Cerebellar nuclear complex (tissue), 1 donor: Measurements from ENCODE around the gene MARK2.
A peak's percentile ranks its signal among the peaks of the same experiment; 100 is the strongest.
"Not testable (repeated sequence)": the region's sequence is repeated elsewhere in the genome, so short reads cannot be mapped to it uniquely, and the experiment has no call there.

Source experiments
- DNase-seq, 2 experiments: peaks; one replicate each; lab custom pipeline; 2025; lab: John Stamatoyannopoulos, UW

Gene MARK2

DNA sequence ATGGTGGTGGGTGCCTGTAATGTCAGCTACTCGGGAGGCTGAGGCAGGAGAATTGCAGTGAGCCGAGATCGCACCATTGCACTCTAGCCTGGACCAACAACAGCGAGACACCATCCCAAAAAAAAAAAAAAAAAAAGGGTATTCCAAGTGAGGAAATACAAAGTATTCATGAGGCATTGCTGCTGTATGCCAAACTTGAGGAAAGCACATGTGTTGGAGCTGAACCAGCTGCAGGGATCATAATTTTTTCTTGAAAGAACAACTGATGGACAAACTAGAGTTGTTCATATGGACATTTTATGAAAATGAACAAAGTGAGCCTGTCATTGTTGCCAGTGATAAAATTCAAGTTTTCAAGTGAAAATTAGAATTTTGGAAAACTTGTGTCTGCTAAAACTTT, 15.8 kb downstream of the MARK2 start:
- no peak for DNase-seq

DNA sequence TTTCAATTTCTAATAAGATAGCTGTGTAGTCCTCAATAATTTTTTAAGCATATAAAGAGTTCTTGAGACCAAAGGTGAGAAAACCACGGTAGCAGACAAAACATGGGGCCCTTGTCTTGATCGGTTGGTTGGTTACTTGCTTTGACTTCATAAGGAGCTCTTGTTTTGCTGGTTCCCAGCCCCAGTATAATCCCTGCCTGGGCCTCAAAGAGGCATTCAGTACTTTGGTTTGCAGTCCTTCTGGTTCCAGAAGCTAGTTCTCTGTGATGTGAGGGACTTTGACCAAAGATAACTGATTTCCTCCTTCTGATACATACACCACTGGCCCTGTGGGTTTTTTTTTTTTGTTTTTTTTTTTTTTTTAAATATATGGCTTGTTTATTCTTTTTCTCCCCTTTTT, 17.1 kb downstream of the MARK2 start:
- no peak for DNase-seq

GRCh38 chr11:63858628-63859550, 20.0 kb downstream of the MARK2 start:
- DNase-seq = no peak

DNA sequence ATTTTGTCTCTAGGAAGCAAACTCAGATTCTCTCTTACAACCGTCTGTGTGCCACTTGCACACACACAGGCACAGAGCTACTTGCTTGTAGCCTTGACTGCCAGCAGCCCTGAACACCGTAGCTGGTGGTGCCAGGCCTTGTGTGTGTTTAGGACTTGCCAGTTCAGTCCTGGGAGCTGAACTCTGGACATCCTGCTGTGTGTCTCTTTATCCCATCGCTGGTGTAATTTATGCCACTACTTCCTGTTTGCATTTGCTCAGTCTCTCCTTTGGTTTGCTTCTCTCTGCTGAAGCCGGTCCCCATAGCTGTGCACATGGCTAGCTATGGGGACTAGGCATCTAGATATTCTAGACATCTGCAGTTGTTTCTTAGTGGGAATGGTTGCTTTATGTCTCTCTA, 24.0 kb downstream of the MARK2 start:
- DNase-seq = no peak

DNA sequence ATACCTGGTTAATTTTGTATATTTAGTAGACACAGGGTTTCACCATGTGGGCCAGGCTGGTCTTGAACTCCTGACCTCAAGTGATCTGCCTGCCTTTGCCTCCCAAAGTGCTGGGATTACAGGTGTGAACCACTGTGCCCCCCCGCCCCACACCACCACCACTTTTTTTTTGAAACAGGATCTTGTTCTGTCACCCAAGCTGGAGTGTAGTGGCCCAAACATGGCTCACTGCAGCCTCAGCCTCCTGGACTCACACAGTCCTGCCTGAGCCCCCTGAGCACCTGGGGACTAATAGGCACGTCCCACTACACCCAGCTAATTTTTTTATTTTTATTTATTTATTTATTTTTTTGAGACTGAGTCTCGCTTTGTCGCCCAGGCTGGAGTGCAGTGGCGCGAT, 24.7 kb downstream of the MARK2 start:
- DNase-seq = not testable (repeated sequence)

- no peak for DNase-seq
Observed at GRCh38 chr11:63866211-63866610, 27.3 kb downstream of the MARK2 start.

- no peak for DNase-seq
Observed at GRCh38 chr11:63867511-63867910, 28.6 kb downstream of the MARK2 start.

DNA sequence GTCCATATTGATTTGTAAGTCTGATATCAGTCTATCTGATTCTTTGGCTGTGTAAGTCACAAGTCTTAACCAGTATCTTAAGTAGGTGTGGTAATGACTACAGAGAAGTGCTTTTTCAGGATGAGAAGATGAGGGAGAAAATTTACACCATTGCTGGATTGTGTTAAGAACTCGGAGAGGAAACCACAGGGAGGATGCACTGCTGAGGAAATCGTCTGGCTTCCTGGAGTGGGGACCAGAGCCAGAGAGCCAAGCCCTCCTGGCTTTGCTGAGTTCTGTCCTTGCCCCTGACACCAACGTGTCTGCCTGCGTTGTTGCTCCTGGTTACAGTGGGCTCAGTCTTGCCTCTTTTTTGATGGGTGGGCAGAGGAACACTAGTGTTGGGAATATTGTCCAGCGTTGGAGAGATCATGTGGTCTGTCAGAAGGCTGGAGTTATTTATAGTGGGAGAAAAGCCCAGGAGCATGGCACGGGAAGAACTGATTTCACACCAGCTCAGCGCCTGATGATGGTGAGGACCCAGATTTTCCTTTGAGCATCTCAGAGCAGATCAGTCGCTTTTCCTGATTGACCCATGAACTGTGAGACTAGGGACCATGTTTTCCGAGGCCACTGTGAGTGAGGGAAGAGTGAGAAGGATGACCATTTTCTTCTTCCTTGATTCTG, 29.6 kb downstream of the MARK2 start:
- DNase-seq = no peak

DNA sequence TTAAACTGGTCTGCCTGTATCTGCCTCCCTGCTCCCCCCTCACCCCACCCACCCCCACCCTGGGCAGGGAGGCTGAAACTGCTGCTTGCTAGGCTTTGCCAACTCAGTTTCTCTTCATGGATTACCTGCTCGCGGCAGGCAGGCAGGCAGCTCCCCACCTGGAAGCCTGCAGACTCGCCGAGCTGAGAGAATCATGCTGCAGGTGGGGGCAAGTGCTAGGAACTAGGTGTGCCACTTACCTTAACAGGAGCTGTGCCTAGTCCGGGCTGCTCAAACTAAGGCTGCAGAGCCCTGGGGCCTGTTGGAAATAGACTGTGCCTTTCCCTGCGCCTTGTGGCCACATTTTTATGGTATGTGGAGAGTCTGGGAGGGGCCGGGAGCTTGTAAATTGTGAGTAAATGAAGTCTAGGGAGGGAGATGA, 30.3 kb downstream of the MARK2 start:
- no peak for DNase-seq

- DNase-seq = no peak
Observed at GRCh38 chr11:63869683-63870082, 30.8 kb downstream of the MARK2 start.

- DNase-seq = no peak
Observed at GRCh38 chr11:63870351-63871140, 31.6 kb downstream of the MARK2 start.

GRCh38 chr11:63871962-63872799, 33.3 kb downstream of the MARK2 start:
- DNase-seq = peak; percentile 43 to 79

DNA sequence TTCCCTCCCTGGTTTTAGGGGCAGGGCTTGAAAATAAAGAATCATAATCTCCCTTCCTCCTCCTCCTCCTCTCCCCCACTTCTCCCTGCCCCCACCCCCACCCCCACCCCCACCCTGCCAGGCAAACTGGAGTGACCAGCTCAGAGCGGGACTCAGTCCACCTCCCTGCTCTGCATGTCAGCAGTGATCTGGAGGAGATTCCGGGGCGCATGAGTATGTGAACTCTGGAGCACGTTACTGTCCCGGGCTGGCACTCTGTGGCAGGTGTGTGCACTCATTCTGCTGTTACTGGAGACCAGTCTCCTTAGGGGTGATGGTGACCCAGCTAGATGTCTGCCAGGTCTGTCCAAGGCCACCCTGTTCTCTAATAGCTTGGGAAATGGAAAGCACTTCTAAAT, 33.9 kb downstream of the MARK2 start:
- no peak for DNase-seq

DNA sequence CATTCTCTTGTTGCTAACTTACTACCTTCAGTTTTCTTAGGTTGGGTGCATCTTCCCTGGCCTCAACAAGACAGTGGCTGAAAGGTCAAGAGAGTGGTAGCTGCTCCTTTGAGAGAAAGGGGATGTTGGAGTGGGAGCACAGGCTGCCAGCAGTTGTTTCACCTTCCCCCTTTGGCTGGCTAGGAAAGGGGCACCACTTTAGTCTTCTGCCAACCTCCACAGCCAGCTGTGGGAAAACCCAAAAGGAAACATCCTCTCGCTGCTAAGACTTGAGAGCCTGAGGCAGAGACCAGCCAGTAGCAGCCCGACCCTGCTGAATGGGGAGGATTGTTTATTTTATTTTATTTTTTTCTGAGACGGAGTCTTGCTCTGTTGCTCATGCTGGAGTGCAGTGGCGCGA, 34.4 kb downstream of the MARK2 start:
- DNase-seq = no peak

- DNase-seq = no peak
Observed at GRCh38 chr11:63874511-63874910, 35.6 kb downstream of the MARK2 start.

GRCh38 chr11:63875506-63876065, 36.7 kb downstream of the MARK2 start:
- DNase-seq = no peak

DNA sequence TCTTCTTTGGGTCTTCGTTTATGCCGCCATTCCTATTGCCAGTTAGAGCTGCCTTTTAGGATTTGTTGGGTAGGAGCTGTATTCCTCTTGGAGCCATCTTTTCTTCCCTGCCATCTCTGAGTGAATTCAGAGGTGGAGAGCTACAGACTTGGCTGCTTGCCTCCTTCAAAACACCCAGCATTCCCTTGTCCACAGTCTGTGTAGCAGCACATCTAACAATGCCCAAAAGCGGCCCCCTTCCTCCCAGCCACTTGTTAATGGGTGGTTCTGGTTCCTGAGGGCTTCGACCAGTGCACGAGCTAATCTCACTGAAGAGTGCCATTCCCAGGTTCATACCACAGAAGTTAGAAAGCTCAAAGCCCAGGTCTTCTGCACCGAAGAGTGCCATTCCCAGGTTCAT, 37.7 kb downstream of the MARK2 start:
- no peak for DNase-seq

- DNase-seq = no peak
Observed at GRCh38 chr11:63877658-63878241, 38.8 kb downstream of the MARK2 start.

DNA sequence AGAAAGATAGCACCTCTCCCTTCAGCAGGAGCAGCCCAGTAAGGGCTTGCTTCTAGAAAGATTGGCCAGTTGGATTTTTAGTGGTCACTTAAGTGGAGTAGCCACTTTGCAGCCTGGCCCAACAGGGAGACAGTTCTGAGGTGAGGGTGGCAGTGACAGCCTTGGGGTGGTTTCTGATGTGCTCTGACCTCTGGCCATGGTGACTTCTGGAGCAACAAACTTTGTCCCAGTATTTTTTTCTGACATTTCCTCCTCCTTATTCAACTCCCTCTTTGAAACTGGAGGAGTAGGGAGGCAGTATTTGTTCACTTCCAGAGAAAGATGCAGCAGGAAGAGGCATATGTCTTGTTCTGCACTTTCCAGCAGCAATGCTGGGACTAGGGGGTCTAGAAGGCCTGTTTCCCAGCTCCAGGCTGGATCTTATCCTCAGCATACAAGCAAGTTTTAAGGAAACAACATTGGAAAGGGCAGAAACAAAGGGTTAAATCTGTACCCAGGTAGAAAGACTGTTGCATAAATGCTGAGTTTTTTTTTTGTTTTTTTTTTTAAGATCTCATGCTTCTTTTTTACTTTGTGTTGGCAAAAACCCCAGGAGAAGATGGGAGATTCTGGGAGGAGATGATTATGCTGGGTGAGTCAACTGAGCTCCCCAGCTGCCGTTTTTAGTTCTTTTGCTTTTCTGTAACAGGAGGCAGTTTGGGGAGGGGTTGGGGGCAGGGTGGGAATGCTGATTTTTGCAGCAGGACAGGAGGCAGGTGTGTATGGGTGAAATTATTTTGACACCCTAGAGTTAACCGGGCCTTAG, 40.9 kb downstream of the MARK2 start:
- DNase-seq = no peak

DNA sequence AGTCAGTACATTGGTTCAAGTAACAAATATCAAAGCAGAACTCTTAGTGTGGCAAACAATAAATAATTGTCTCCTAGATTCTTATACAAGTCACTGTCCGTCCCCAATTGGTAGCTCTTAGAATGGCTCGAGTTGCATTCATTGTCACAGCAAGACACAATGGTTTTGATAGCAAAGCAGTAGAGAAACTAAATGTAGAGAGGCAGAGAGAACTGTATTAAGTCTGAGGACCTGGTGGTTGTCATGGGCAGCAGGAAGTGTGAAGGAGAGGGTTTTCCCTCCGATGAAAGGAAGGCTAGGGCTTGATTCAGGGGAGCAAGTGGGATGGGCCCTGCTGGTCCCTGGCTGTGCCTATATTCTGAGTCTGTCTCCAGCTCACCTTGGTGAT, 41.5 kb downstream of the MARK2 start:
- DNase-seq = no peak
